Measurements from ENCODE around the gene CORO2A.

GRCh38 chr9:98220911-98221310, 28.5 kb upstream of the CORO2A start:
- TF ChIP-seq EZH2 (IDR thresholded peaks at IDR 0.05), result no peak
- no peak for TF ChIP-seq FOXP2 (optimal IDR thresholded peaks at IDR 0.05; ENCODE audit: control extremely low read depth, extremely low read length, insufficient read depth)
- no peak for TF ChIP-seq POLR2AphosphoS5 (IDR thresholded peaks at IDR 0.05; ENCODE audit: borderline replicate concordance, low read depth, low read length)

Data from SK-N-MC (cell line).